PC-9 (cell line): ENCODE data around the gene TSBP1.

ENCODE experiments used
- EZH2 ChIP-seq: fragments of 200-600 bp; sonication (generic); IDR thresholded peaks from 2 replicates; pipeline ENCODE4 v1.8.0; 2017; ENCODE audit warnings: antibody characterized with exemption, low read depth
- TF ChIP-seq, protein P1 (sequence below): fragments of 200-600 bp; sonication (generic); conservative IDR thresholded peaks from 2 replicates; pipeline ENCODE4 v1.6.1; 2017; ENCODE audit warnings: mixed run types, antibody characterized with exemption, mild to moderate bottlenecking, moderate library complexity

DNA sequence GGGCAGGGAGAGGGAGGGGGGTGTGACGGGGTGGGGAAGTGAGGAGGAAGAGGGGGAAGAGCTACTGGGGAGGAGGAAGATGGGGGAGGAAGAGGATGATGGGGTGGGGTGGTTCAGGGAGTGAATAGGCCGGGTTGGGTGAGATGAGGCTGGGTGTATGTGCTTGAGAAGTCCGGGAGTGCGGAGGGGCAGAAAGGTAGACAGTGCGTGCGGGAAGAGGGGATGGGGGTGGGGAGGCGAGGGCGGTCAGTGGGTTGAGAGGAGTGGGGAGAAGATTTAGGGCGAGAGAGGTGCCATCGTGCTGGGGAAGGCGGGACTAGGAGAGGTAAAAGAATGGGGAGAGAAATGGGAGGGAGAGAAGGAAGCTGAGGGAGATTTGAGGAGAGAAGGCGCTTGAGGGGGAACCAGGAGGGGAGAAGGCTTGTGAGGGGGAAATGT is 116.9 kb downstream of the TSBP1 start:
- TF ChIP-seq, protein P1, sequence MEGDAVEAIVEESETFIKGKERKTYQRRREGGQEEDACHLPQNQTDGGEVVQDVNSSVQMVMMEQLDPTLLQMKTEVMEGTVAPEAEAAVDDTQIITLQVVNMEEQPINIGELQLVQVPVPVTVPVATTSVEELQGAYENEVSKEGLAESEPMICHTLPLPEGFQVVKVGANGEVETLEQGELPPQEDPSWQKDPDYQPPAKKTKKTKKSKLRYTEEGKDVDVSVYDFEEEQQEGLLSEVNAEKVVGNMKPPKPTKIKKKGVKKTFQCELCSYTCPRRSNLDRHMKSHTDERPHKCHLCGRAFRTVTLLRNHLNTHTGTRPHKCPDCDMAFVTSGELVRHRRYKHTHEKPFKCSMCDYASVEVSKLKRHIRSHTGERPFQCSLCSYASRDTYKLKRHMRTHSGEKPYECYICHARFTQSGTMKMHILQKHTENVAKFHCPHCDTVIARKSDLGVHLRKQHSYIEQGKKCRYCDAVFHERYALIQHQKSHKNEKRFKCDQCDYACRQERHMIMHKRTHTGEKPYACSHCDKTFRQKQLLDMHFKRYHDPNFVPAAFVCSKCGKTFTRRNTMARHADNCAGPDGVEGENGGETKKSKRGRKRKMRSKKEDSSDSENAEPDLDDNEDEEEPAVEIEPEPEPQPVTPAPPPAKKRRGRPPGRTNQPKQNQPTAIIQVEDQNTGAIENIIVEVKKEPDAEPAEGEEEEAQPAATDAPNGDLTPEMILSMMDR = no peak
- no peak for TF ChIP-seq EZH2
